GM12801 (cell line): ENCODE results near the gene SPCS3.

Experiments
- TF ChIP-seq, protein P1 (sequence below): IDR thresholded peaks from one replicate; pipeline ENCODE4 v1.5.1; 2011; ENCODE audit warnings: control low read depth; ENCODE audit not compliant: insufficient read length; ENCODE audit errors: extremely low read depth

SPCS3 gene

DNA sequence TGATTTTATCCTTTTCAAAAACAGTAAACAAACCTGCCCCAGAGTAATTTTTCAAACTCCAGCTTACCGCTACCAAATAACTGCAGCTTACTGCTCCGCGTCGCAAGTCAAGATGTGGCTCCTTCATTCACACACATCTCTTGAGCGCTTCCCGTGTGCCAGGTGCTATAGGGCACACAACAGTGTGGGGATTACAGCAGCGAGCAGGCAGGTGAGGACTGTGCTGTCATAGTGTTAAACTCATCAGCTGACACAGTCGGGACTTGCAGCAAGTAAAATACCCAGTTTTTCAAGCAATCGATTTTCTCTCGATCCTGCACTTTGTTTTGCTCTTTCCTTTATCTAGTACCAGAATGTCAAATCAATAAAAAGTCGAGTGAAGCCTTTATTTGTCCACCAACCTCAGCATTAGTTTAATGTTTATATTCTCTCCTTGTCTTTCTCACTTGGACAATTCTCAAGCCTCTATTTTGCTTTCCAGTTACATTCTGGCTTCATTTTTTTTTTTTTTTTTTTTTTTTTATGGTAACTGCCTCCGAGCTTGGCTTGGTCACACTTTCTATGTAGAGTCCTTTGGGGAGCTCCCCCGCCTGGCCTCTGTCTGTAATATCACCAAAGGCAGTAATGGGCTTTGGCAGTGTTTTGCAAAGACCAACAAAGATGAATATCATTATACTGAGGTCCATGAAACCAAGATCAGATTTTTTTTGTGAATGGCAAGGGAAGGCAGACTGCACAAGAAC is 42.4 kb upstream of the SPCS3 start:
- TF ChIP-seq, protein P1, sequence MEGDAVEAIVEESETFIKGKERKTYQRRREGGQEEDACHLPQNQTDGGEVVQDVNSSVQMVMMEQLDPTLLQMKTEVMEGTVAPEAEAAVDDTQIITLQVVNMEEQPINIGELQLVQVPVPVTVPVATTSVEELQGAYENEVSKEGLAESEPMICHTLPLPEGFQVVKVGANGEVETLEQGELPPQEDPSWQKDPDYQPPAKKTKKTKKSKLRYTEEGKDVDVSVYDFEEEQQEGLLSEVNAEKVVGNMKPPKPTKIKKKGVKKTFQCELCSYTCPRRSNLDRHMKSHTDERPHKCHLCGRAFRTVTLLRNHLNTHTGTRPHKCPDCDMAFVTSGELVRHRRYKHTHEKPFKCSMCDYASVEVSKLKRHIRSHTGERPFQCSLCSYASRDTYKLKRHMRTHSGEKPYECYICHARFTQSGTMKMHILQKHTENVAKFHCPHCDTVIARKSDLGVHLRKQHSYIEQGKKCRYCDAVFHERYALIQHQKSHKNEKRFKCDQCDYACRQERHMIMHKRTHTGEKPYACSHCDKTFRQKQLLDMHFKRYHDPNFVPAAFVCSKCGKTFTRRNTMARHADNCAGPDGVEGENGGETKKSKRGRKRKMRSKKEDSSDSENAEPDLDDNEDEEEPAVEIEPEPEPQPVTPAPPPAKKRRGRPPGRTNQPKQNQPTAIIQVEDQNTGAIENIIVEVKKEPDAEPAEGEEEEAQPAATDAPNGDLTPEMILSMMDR = no peak

DNA sequence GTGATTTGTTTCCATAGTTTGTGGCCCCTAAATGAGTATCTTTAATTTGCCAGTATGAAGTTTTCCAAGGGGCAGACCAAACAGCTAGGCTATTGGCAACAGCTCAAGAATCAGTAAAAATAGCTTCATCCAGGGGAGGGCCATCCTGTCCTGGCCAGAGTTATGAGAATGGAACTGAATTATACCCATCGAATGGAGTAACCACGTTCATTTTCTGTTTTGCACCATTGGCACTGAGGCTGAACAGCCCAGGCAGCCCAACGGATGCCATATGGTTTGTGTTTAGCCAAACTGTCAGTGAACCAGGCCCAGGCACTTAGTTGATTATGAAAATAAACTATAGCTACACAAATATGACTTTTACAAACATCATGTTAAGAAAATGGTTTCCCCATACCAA is 33.0 kb upstream of the SPCS3 start:
- TF ChIP-seq, protein P1 = no peak

- TF ChIP-seq, protein P1 = no peak
These were observed 32.2 kb upstream of the SPCS3 start for GRCh38 chr4:176287546-176287945.

GRCh38 chr4:176288020-176288419 is 31.7 kb upstream of the SPCS3 start:
- TF ChIP-seq, protein P1 = no peak

- TF ChIP-seq, protein P1 = no peak
These were observed 30.2 kb upstream of the SPCS3 start for GRCh38 chr4:176289561-176289960.

- TF ChIP-seq, protein P1 = no peak
These were observed 29.2 kb upstream of the SPCS3 start for GRCh38 chr4:176290520-176290919.

GRCh38 chr4:176291748-176292147 is 28.0 kb upstream of the SPCS3 start:
- TF ChIP-seq, protein P1 = no peak
